Measurements from ENCODE around the gene CFAP410.
"Not testable (repeated sequence)": the region's sequence is repeated elsewhere in the genome, so short reads cannot be mapped to it uniquely, and the experiment has no call there.

The CFAP410 gene

GRCh38 chr21:44288251-44289110 lies 50.7 kb downstream of the CFAP410 start:
- H3K9me3 Mint-ChIP-seq, result no peaks in the 10 kb centered on the region
- H3K36me3 Mint-ChIP-seq (ENCODE audit: low read depth), result no peaks in the 10 kb centered on the region
- peaks cover 11% of the 10 kb centered on the region for H3K4me1 Mint-ChIP-seq
- no peak overlapping the region for H3K27ac Mint-ChIP-seq
- H3K4me3 Mint-ChIP-seq, result no peak overlapping the region
- TF ChIP-seq, protein P1, sequence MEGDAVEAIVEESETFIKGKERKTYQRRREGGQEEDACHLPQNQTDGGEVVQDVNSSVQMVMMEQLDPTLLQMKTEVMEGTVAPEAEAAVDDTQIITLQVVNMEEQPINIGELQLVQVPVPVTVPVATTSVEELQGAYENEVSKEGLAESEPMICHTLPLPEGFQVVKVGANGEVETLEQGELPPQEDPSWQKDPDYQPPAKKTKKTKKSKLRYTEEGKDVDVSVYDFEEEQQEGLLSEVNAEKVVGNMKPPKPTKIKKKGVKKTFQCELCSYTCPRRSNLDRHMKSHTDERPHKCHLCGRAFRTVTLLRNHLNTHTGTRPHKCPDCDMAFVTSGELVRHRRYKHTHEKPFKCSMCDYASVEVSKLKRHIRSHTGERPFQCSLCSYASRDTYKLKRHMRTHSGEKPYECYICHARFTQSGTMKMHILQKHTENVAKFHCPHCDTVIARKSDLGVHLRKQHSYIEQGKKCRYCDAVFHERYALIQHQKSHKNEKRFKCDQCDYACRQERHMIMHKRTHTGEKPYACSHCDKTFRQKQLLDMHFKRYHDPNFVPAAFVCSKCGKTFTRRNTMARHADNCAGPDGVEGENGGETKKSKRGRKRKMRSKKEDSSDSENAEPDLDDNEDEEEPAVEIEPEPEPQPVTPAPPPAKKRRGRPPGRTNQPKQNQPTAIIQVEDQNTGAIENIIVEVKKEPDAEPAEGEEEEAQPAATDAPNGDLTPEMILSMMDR (IDR thresholded peaks at IDR 0.05), result no peak
- H3K27me3 Mint-ChIP-seq (ENCODE audit: low read depth, poor library complexity), result peaks cover 54% of the 10 kb centered on the region
- no peak for DNase-seq

DNA sequence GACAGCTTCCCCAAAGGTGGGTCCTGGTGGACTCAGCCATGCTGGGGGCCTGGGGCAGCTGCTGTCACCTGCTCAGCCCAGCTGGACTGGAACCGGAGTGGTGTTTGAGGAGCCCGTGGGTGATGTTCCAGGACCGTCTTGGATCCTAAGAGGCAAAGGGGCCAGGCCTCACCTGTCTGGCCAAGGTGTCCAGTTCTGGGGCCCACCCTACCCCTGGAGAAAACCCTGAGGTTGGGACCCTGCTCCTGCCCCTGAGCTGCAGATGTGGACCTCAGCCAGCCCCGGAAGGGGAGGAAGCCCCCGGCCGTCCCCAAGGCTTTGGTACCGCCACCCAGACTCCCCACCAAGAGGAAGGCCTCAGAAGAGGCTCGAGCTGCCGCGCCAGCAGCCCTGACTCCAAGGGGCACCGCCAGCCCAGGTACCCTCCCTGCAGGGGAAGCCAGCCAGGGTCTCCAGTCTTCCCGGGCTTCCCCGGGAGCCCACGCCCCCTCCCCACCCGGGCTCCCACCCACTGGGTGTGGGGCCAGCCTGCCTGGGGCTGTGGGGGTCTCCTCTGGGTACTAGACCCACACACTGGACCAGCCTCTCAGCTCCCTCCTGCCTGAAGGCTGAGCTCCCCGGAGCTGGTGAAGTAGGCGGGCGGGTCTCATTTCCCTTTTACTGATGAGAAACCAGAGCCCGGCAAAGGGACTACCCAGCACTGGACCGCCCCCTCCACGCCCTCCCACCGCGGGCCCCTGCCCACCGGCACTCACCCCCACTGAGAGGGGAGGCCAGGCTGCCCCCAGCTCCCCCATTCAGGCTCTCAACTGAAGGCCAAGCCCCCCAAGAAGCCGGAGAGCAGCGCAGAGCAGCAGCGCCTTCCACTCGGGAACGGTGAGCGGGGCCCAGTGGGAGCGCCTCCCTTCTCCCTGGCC lies 52.2 kb downstream of the CFAP410 start:
- Mint-ChIP-seq H3K4me3 (no peak overlapping the region), H3K36me3 (ENCODE audit: low read depth) (no peaks in the 10 kb centered on the region), H3K27me3 (ENCODE audit: low read depth, poor library complexity) (peaks cover 64% of the 10 kb centered on the region), H3K4me1 (peaks cover 20% of the 10 kb centered on the region), H3K9me3 (no peaks in the 10 kb centered on the region), H3K27ac (no peak overlapping the region)
- no peak for DNase-seq
- TF ChIP-seq, protein P1 (IDR thresholded peaks at IDR 0.05), result no peak

DNA sequence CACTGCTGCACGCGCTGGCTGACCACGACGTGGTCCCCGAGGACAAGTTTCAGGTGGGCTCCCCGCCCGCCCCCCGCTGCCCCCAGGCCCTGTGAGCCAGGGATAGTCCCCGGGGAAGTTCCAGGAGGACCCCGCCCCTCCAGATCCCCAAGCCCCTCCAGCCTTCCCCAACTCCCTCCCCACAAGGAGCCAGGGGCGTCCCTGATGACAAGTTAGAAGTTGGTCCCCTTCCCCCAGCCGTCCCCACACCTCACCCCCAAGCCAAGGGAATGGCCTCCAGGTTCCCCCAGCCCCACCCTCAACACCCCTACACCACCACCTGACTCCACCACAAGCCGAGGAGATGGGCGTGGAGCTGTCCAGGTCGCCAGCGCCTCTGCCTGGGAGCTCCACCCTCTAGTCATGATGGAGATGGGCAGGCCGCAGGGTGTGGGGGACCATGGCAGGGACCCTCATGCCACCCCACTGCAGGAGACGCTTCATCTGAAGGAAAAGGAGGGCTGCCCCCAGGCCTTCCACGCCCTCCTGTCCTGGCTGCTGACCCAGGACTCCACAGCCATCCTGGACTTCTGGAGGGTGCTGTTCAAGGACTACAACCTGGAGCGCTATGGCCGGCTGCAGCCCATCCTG lies 53.0 kb downstream of the CFAP410 start:
- H3K36me3 Mint-ChIP-seq (ENCODE audit: low read depth), result no peaks in the 10 kb centered on the region
- no peak overlapping the region for H3K4me3 Mint-ChIP-seq
- no peaks in the 10 kb centered on the region for H3K9me3 Mint-ChIP-seq
- no peak overlapping the region for H3K27ac Mint-ChIP-seq
- peaks cover 64% of the 10 kb centered on the region for H3K27me3 Mint-ChIP-seq (ENCODE audit: low read depth, poor library complexity)
- TF ChIP-seq, protein P1 (IDR thresholded peaks at IDR 0.05), result no peak
- no peak for DNase-seq
- peaks cover 20% of the 10 kb centered on the region for H3K4me1 Mint-ChIP-seq

DNA sequence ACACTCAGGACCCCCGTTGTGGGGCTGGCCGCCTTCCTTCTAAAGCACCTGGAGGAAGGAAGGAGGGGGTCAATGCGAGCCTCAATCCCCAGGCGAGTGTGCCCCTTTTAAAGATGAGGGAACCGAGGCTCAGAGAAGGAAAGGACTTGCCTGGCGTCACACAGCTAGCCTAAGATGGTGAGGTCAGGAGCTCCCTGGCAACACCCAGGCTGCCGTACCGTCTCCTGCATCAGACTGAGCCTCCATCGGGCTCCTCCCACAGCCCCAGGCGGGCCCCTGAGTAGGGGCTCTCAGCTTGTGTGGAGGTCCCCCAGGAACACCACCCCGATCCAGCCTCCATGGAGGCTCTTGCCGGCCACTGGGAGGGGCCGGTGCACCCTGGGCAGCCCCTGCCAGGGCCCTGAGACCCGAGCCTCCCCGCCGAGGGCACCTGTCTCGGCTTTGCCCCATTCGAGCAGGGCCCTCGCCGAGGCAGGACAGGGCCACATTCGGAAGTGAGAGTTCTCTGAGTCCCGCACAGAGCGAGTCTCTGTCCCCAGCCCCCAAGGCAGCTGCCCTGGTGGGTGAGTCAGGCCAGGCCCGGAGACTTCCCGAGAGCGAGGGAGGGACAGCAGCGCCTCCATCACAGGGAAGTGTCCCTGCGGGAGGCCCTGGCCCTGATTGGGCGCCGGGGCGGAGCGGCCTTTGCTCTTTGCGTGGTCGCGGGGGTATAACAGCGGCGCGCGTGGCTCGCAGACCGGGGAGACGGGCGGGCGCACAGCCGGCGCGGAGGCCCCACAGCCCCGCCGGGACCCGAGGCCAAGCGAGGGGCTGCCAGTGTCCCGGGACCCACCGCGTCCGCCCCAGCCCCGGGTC lies 53.8 kb downstream of the CFAP410 start, which contains the start of gene AIRE:
TSS of gene AIRE (plus strand) at position 739 of the 855 bp plus-strand sequence. CDS start 131 bp downstream, outside the sequence.
- DNase-seq, result peak; percentile 53
- no peak within 1 kb of the TSS for H3K27ac Mint-ChIP-seq
- H3K27me3 Mint-ChIP-seq (ENCODE audit: low read depth, poor library complexity), result peaks cover 61% of the 10 kb centered on the region
- H3K4me1 Mint-ChIP-seq, result peaks cover 20% of the 10 kb centered on the region
- H3K36me3 Mint-ChIP-seq (ENCODE audit: low read depth), result no peaks in the 10 kb centered on the region
- no peak within 1 kb of the TSS for H3K4me3 Mint-ChIP-seq
- TF ChIP-seq, protein P1 (IDR thresholded peaks at IDR 0.05), result no peak
- no peaks in the 10 kb centered on the region for H3K9me3 Mint-ChIP-seq

DNA sequence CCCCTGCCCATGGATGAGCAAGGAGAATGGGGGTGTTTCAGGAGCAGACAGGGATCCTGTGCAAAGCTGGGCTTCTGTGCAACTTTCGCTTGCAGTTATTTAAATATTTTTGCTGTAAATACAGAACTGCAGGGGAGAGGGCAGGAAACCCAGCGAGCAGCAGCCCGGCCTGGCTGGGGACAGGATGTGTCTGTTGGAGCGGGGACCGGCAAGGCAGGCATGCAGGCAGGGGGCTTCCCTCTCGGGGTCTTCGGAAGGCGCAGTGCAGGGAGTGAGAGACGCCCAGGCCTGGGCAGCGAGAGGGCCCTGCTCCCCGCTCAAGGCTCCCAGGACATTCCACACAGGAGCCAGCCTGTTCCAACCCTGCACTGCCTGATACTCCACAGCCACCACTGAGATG lies 55.2 kb downstream of the CFAP410 start:
- Mint-ChIP-seq H3K27ac (no peak overlapping the region), H3K27me3 (ENCODE audit: low read depth, poor library complexity) (peaks cover 59% of the 10 kb centered on the region), H3K9me3 (no peaks in the 10 kb centered on the region), H3K4me3 (no peak overlapping the region), H3K36me3 (ENCODE audit: low read depth) (no peaks in the 10 kb centered on the region), H3K4me1 (peaks cover 24% of the 10 kb centered on the region)
- no peak for DNase-seq
- TF ChIP-seq, protein P1 (IDR thresholded peaks at IDR 0.05), result no peak

- not testable (repeated sequence) for H3K36me3 Mint-ChIP-seq (ENCODE audit: low read depth); DNase-seq; H3K27ac Mint-ChIP-seq
These were observed 55.9 kb downstream of the CFAP410 start for GRCh38 chr21:44283211-44283785.

More at GRCh38 chr21:44283211-44283785, 55.9 kb downstream of the CFAP410 start:
- Mint-ChIP-seq H3K27me3 (ENCODE audit: low read depth, poor library complexity) (peaks cover 54% of the 10 kb centered on the region), H3K4me1 (peaks cover 24% of the 10 kb centered on the region)
- not testable (repeated sequence) for H3K4me3 Mint-ChIP-seq, H3K9me3 Mint-ChIP-seq

Measured in nephron progenitor cell (in vitro differentiated cells).